Measurements from ENCODE around the gene COX7B. TPM values are rescaled to one million over a fixed set of nuclear protein-coding genes. Genes with fewer than 3 reads are reported as not detected.
"Not testable (repeated sequence)": the region's sequence is repeated elsewhere in the genome, so short reads cannot be mapped to it uniquely, and the experiment has no call there.

COX7B gene
- total RNA-seq, 1 donor from 2014 or later, result 500 TPM

DNA sequence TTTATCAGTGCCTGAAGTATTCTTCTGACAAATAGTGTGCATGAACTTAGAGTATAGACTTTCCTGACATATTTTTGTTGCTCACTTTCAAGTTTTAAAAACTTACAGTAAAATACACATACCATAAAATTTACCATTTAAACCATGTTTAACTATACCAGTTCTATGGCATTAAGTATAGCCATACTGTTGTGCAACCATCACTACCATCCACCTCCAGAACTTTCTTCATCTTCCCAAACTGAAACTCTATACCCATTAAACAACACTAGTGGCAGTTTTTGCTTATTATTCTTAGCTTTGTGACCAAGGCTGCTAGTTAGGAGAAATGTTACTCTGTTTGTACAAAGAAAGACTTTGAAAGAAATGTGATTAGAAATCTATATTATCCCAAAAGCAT lies 37.0 kb downstream of the COX7B start:
- H3K4me3 Mint-ChIP-seq, result no peak overlapping the region
- TF ChIP-seq EZH2 (IDR thresholded peaks at IDR 0.05) (no peak), EZH2phosphoT487 (IDR thresholded peaks at IDR 0.05) (no peak)
- TF ChIP-seq, protein P1, sequence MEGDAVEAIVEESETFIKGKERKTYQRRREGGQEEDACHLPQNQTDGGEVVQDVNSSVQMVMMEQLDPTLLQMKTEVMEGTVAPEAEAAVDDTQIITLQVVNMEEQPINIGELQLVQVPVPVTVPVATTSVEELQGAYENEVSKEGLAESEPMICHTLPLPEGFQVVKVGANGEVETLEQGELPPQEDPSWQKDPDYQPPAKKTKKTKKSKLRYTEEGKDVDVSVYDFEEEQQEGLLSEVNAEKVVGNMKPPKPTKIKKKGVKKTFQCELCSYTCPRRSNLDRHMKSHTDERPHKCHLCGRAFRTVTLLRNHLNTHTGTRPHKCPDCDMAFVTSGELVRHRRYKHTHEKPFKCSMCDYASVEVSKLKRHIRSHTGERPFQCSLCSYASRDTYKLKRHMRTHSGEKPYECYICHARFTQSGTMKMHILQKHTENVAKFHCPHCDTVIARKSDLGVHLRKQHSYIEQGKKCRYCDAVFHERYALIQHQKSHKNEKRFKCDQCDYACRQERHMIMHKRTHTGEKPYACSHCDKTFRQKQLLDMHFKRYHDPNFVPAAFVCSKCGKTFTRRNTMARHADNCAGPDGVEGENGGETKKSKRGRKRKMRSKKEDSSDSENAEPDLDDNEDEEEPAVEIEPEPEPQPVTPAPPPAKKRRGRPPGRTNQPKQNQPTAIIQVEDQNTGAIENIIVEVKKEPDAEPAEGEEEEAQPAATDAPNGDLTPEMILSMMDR (IDR thresholded peaks at IDR 0.05), result no peak
- peaks cover 4% of the 10 kb centered on the region for H3K9me3 Mint-ChIP-seq
- Histone ChIP-seq H3K9ac (no peak overlapping the region), H4K20me1 (ENCODE audit: low read depth) (no peaks in the 10 kb centered on the region), H3K79me2 (ENCODE audit: low read depth) (no peaks in the 10 kb centered on the region), H3K4me2 (no peak overlapping the region), H3F3A (ENCODE audit: low read depth) (no peaks in the 10 kb centered on the region), H3K4me1 (no peaks in the 10 kb centered on the region), H3K27ac (no peak overlapping the region), H2AFZ (replicated peaks) (no peak overlapping the region), H3K9me3 (ENCODE audit: low read depth) (no peaks in the 10 kb centered on the region), H3K4me3 (no peak overlapping the region), H3K27me3 (no peaks in the 10 kb centered on the region), H3K36me3 (no peaks in the 10 kb centered on the region)
- H3K36me3 Mint-ChIP-seq, result no peaks in the 10 kb centered on the region
- no peaks in the 10 kb centered on the region for H3K4me1 Mint-ChIP-seq
- no peak overlapping the region for H3K27ac Mint-ChIP-seq
- no peaks in the 10 kb centered on the region for H3K27me3 Mint-ChIP-seq (ENCODE audit: insufficient read depth, low read depth)
- DNase-seq (ENCODE audit: low spot score), result no peak

DNA sequence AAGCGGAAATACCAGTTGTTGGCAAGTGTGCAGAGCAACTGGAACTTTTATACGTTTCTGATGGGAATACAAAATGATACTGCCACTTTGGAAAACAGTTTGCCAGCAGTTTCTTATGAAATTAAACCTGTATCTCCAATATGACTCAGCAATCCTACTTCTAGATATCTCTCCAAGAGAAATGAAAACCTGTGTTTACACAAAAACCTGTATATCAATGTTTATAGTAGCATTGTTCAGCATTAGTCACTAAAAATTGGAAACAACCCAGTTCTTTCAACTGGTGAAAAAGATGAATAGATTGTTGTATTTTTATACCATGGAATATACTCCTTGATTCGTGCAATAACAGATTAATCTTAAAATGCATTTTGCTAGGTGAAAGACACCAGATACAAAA lies 38.0 kb downstream of the COX7B start:
- Mint-ChIP-seq H3K27me3 (ENCODE audit: insufficient read depth, low read depth) (no peaks in the 10 kb centered on the region), H3K36me3 (no peaks in the 10 kb centered on the region), H3K27ac (no peak overlapping the region), H3K9me3 (peaks cover 4% of the 10 kb centered on the region), H3K4me3 (no peak overlapping the region), H3K4me1 (no peaks in the 10 kb centered on the region)
- TF ChIP-seq EZH2phosphoT487 (IDR thresholded peaks at IDR 0.05) (no peak), EZH2 (IDR thresholded peaks at IDR 0.05) (no peak)
- TF ChIP-seq, protein P1 (IDR thresholded peaks at IDR 0.05), result no peak
- no peaks in the 10 kb centered on the region for H3F3A ChIP-seq (ENCODE audit: low read depth)
- no peak overlapping the region for H3K4me3 ChIP-seq
- no peak overlapping the region for H3K27ac ChIP-seq
- no peak for DNase-seq (ENCODE audit: low spot score)
- H3K79me2 ChIP-seq (ENCODE audit: low read depth), result no peaks in the 10 kb centered on the region
- no peak overlapping the region for H2AFZ ChIP-seq (replicated peaks)
- H3K4me2 ChIP-seq, result no peak overlapping the region
- H3K27me3 ChIP-seq, result no peaks in the 10 kb centered on the region
- no peaks in the 10 kb centered on the region for H3K4me1 ChIP-seq
- no peaks in the 10 kb centered on the region for H3K36me3 ChIP-seq
- no peaks in the 10 kb centered on the region for H4K20me1 ChIP-seq (ENCODE audit: low read depth)
- H3K9me3 ChIP-seq (ENCODE audit: low read depth), result no peaks in the 10 kb centered on the region
- H3K9ac ChIP-seq, result no peak overlapping the region

DNA sequence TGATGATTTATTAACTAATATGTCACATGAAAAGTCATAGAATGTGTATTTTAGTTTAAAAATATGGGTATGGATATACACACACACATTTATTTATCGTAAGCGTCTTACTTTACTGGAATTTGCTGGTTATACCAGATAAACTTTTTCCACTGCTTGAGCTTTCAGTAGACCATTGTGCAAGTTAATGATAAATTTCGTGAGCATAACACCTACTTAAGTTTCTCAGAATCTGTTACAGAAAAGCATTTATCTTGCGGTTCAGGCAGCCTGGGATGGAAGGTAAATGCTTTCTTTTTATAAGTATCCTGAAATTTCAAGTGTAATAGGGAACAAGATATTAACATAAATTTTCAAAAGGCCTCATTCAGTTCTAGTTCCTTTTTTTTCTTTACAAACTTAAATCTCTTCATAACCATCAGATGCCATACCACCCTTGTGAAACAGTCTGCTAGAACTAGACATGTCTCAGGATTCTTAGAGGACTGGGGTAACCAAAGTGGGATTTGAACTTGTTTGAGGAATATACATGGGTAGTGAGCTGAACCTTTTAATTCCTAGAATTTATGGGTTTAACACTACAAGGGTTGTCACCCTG lies 38.9 kb downstream of the COX7B start:
- H3K9me3 ChIP-seq (ENCODE audit: low read depth), result no peaks in the 10 kb centered on the region
- H3K4me1 ChIP-seq, result no peaks in the 10 kb centered on the region
- TF ChIP-seq, protein P1 (IDR thresholded peaks at IDR 0.05), result no peak
- no peaks in the 10 kb centered on the region for H3K9me3 Mint-ChIP-seq
- H3K27me3 Mint-ChIP-seq (ENCODE audit: insufficient read depth, low read depth), result no peaks in the 10 kb centered on the region
- H3K36me3 Mint-ChIP-seq, result no peaks in the 10 kb centered on the region
- no peaks in the 10 kb centered on the region for H3K27me3 ChIP-seq
- no peaks in the 10 kb centered on the region for H3F3A ChIP-seq (ENCODE audit: low read depth)
- H3K27ac Mint-ChIP-seq, result no peak overlapping the region
- no peaks in the 10 kb centered on the region for H3K4me1 Mint-ChIP-seq
- H3K4me3 Mint-ChIP-seq, result no peak overlapping the region
- H3K27ac ChIP-seq, result no peak overlapping the region
- H2AFZ ChIP-seq (replicated peaks), result no peak overlapping the region
- H3K4me3 ChIP-seq, result no peak overlapping the region
- H3K36me3 ChIP-seq, result no peaks in the 10 kb centered on the region
- DNase-seq (ENCODE audit: low spot score), result no peak
- no peak overlapping the region for H3K4me2 ChIP-seq
- no peak overlapping the region for H3K9ac ChIP-seq
- no peaks in the 10 kb centered on the region for H4K20me1 ChIP-seq (ENCODE audit: low read depth)
- no peaks in the 10 kb centered on the region for H3K79me2 ChIP-seq (ENCODE audit: low read depth)

DNA sequence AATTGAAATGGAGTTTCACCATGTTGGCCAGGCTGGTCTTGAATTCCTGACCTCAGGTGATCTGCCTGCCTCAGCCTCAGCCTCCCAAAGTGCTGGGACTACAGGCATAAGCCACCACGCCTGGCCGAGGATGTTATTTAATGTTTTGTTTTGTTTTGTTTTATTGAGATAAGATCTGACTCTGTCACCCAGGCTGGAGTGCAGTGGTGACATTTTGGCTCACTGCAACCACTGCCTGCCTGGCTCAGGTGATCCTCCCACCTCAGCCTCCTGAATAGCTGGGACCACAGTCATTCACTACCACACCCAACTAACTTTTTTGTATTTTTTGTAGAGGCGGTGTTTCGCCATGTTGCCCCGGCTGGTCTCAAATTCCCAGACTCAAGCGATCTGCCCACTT lies 45.8 kb downstream of the COX7B start:
- H3K9me3 Mint-ChIP-seq; H3K27ac Mint-ChIP-seq; H3F3A ChIP-seq (ENCODE audit: low read depth); H3K27me3 Mint-ChIP-seq (ENCODE audit: insufficient read depth, low read depth); H3K79me2 ChIP-seq (ENCODE audit: low read depth); H3K4me3 Mint-ChIP-seq; H3K4me2 ChIP-seq; H3K27me3 ChIP-seq; H3K4me3 ChIP-seq; H3K27ac ChIP-seq; H2AFZ ChIP-seq (replicated peaks); H4K20me1 ChIP-seq (ENCODE audit: low read depth); H3K36me3 Mint-ChIP-seq; H3K4me1 ChIP-seq; H3K9me3 ChIP-seq (ENCODE audit: low read depth); H3K36me3 ChIP-seq; H3K4me1 Mint-ChIP-seq; H3K9ac ChIP-seq; DNase-seq (ENCODE audit: low spot score): not testable (repeated sequence)

Data from neural progenitor cell (in vitro differentiated cells).